GM12891 (cell line): Measurements from ENCODE around the gene ALKBH3.

Experiments
- PAX5 ChIP-seq: IDR thresholded peaks from 2 replicates; pipeline ENCODE4 v1.6.1; 2011; ENCODE audit warnings: low read length, moderate library complexity, mild to moderate bottlenecking; ENCODE audit not compliant: insufficient read depth, severe bottlenecking
- POLR2A ChIP-seq: IDR thresholded peaks from 2 replicates; pipeline ENCODE4 v1.6.1; 2011; ENCODE audit warnings: low read depth, low read length, control low read depth
- POLR2AphosphoS5 ChIP-seq: IDR thresholded peaks from 2 replicates; pipeline ENCODE4 v1.6.1; 2011; ENCODE audit warnings: low read depth, low read length, control low read depth
- POU2F2 ChIP-seq: IDR thresholded peaks from 2 replicates; pipeline ENCODE4 v1.6.1; 2011; ENCODE audit warnings: low read depth, mild to moderate bottlenecking, control low read depth, low read length, moderate library complexity
- SPI1 ChIP-seq: IDR thresholded peaks from 2 replicates; pipeline ENCODE4 v1.6.1; 2011; ENCODE audit warnings: low read depth, low read length, control low read depth
- TAF1 ChIP-seq: IDR thresholded peaks from 2 replicates; pipeline ENCODE4 v1.6.1; 2011; ENCODE audit warnings: low read depth, low read length, control low read depth

DNA sequence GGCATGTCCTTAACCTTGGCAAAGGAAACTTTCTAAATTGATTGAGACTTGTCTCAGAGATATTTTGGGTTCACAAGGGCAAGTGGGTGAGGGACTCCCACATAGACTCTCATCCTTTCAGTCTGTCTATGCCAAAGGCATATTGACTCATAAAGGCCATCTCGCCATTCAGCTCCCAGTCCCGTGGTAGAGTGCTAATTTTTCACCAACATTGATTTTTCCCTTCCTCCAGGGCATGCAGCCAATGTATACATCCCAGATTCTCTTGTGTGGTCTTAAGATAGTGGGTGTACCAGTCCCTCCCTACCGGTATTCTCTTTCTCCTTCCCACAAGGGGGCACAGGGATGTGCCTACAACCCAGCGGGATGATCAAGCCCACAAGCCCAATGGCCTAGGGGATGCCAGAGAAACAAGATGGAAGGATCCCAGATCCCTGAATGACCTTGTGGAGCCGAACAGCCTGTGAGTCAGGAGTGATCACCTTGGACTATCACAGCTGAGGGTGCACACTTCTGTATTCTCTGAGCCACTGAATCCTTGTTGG lies 69.8 kb downstream of the ALKBH3 start:
- TF ChIP-seq TAF1: no peak
- no peak for TF ChIP-seq POLR2A
- no peak for TF ChIP-seq PAX5
- TF ChIP-seq POLR2AphosphoS5: no peak
- no peak for TF ChIP-seq POU2F2
- TF ChIP-seq SPI1: no peak
